Endodermal cell (in vitro differentiated cells): ENCODE results near the gene GPN1. TPM values are rescaled to one million over a fixed set of nuclear protein-coding genes. Genes with fewer than 3 reads are reported as not detected.

Experiments used
- DNase-seq: peaks from one replicate; pipeline ENCODE4 v3.0.0-alpha.2; 2017
- H3K27ac ChIP-seq: 2 replicates; pipeline ENCODE4 v1.5.1; 2013; ENCODE audit warnings: mild to moderate bottlenecking, low read depth, low read length, moderate library complexity
- H3K27me3 ChIP-seq: 2 replicates; pipeline ENCODE4 v1.6.1; 2013; ENCODE audit warnings: mild to moderate bottlenecking, low read length, moderate library complexity; ENCODE audit not compliant: insufficient read depth, control insufficient read depth, poor library complexity, severe bottlenecking
- H3K36me3 ChIP-seq: 2 replicates; pipeline ENCODE4 v1.7.0; 2013; ENCODE audit warnings: mild to moderate bottlenecking, low read length, moderate library complexity; ENCODE audit not compliant: control insufficient read depth, insufficient read depth
- H3K4me1 ChIP-seq: one replicate; pipeline ENCODE4 v1.7.0; 2013; ENCODE audit warnings: low read length; ENCODE audit not compliant: control insufficient read depth, insufficient read depth
- H3K4me3 ChIP-seq: 2 replicates; pipeline ENCODE4 v1.5.1; 2013; ENCODE audit warnings: mild to moderate bottlenecking, low read length, moderate library complexity
- H3K9ac ChIP-seq: 2 replicates; pipeline ENCODE4 v1.6.1; 2013; ENCODE audit warnings: mild to moderate bottlenecking, low read length, moderate library complexity; ENCODE audit not compliant: poor library complexity, severe bottlenecking; ENCODE audit errors: extremely low read depth
- H3K9me3 ChIP-seq: 2 replicates; pipeline ENCODE4 v1.6.1; 2013; ENCODE audit warnings: mild to moderate bottlenecking, low read length, moderate library complexity; ENCODE audit not compliant: control insufficient read depth
- H3K27ac Mint-ChIP-seq: 2 replicates; pipeline ENCODE4 v1.8.0; 2020; ENCODE audit warnings: mixed read lengths
- H3K27me3 Mint-ChIP-seq: 2 replicates; pipeline ENCODE4 v1.8.0; 2021; ENCODE audit warnings: mild to moderate bottlenecking, mixed read lengths; ENCODE audit not compliant: insufficient read depth
- H3K36me3 Mint-ChIP-seq: 2 replicates; pipeline ENCODE4 v1.8.0; 2020; ENCODE audit warnings: low read depth, mixed read lengths
- H3K4me1 Mint-ChIP-seq: 2 replicates; pipeline ENCODE4 v1.8.0; 2020; ENCODE audit warnings: mixed read lengths
- H3K4me3 Mint-ChIP-seq: 2 replicates; pipeline ENCODE4 v1.8.0; 2020; ENCODE audit warnings: mild to moderate bottlenecking, moderate library complexity, mixed read lengths
- H3K9me3 Mint-ChIP-seq: 2 replicates; pipeline ENCODE4 v1.8.0; 2020; ENCODE audit warnings: mild to moderate bottlenecking, mixed read lengths
- WGBS, 2 experiments: methylation state at CpG; one replicate each; pipeline versions ENCODE4 v1.1.5 to v1.1.7; 2013; ENCODE audit warnings: missing lambda C conversion rate in 2 of 2, mixed read lengths in 1 of 2; ENCODE audit not compliant: insufficient coverage in 1 of 2, insufficient read length in 1 of 2; 5-methylcytosine and 5-hydroxymethylcytosine counted together
- total RNA-seq, 2 donors: library from RNA; stranded (reverse); fragmentation: NEBNext Ultra II Directional in 1 of 2; extraction: Animal tissue kit (Norgen Biotek cat#: 25700) in 1 of 2; gene quantifications; 2 replicates in 1 of 2; 3 replicates in 1 of 2; pipeline ENCODE4 v1.2.1, GENCODE V29; 2021
- TF ChIP-seq, protein P1 (sequence below): fragments of 200-600 bp; sonication (generic); conservative IDR thresholded peaks from 2 replicates; pipeline ENCODE4 v1.5.0; 2021; ENCODE audit warnings: antibody characterized with exemption, mild to moderate bottlenecking

GPN1 gene
- total RNA-seq, 2 donors from 2014 or later, result 49.6 to 51.5 TPM

- Mint-ChIP-seq H3K4me1 (peaks cover 10% of the 10 kb centered on the region), H3K4me3 (no peak overlapping the region), H3K27me3 (no peaks in the 10 kb centered on the region), H3K27ac (peak overlapping the region; percentile 63), H3K36me3 (peaks cover 65% of the 10 kb centered on the region), H3K9me3 (no peaks in the 10 kb centered on the region)
- Histone ChIP-seq H3K27me3 (no peaks in the 10 kb centered on the region), H3K4me1 (peaks cover 4% of the 10 kb centered on the region), H3K9ac (no peak overlapping the region), H3K36me3 (peaks cover 86% of the 10 kb centered on the region), H3K27ac (no peak overlapping the region), H3K4me3 (no peak overlapping the region), H3K9me3 (no peaks in the 10 kb centered on the region)
- WGBS, 2 experiments, result 77 to 91% methylated on average over 6 to 7 of the region's 7 CpGs
- peak; percentile 52 for DNase-seq
- TF ChIP-seq, protein P1, sequence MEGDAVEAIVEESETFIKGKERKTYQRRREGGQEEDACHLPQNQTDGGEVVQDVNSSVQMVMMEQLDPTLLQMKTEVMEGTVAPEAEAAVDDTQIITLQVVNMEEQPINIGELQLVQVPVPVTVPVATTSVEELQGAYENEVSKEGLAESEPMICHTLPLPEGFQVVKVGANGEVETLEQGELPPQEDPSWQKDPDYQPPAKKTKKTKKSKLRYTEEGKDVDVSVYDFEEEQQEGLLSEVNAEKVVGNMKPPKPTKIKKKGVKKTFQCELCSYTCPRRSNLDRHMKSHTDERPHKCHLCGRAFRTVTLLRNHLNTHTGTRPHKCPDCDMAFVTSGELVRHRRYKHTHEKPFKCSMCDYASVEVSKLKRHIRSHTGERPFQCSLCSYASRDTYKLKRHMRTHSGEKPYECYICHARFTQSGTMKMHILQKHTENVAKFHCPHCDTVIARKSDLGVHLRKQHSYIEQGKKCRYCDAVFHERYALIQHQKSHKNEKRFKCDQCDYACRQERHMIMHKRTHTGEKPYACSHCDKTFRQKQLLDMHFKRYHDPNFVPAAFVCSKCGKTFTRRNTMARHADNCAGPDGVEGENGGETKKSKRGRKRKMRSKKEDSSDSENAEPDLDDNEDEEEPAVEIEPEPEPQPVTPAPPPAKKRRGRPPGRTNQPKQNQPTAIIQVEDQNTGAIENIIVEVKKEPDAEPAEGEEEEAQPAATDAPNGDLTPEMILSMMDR, result peak; percentile 33
Measured at GRCh38 chr2:27655155-27655951, 26.5 kb downstream of the GPN1 start.

- Histone ChIP-seq H3K27me3 (no peaks in the 10 kb centered on the region), H3K36me3 (peaks cover 55% of the 10 kb centered on the region), H3K9me3 (no peaks in the 10 kb centered on the region), H3K27ac (no peak overlapping the region), H3K4me1 (no peaks in the 10 kb centered on the region), H3K4me3 (peak overlapping the region; percentile 87), H3K9ac (no peak overlapping the region)
- TF ChIP-seq, protein P1, result no peak
- no peak for DNase-seq
- Mint-ChIP-seq H3K27me3 (no peaks in the 10 kb centered on the region), H3K9me3 (no peaks in the 10 kb centered on the region), H3K4me1 (peaks cover 15% of the 10 kb centered on the region), H3K27ac (no peak overlapping the region), H3K4me3 (no peak overlapping the region), H3K36me3 (peaks cover 44% of the 10 kb centered on the region)
- 92 to 100% methylated on average over 1 of the region's 1 CpG for WGBS, 2 experiments
Measured at GRCh38 chr2:27661371-27661770, 32.5 kb downstream of the GPN1 start.

GRCh38 chr2:27663285-27664153 is 34.7 kb downstream of the GPN1 start, which contains the start of the genes SLC4A1AP and SUPT7L:
Gene SLC4A1AP, plus strand, starts transcription at chr2:27663889. Its CDS starts 26 bp downstream, at chr2:27663915.
Gene SUPT7L, minus strand, starts transcription at chr2:27663614. Its CDS starts 1,422 bp downstream, at chr2:27662192.
- WGBS, 2 experiments, result 0% methylated on average over 41 to 56 of the region's 56 CpGs
- Histone ChIP-seq H3K4me1 (no peaks in the 10 kb centered on the region), H3K27me3 (no peaks in the 10 kb centered on the region), H3K27ac (peak within 1 kb of the TSS; percentile 69), H3K4me3 (peak within 1 kb of the TSS; percentile 87), H3K9me3 (no peaks in the 10 kb centered on the region), H3K9ac (peak within 1 kb of the TSS; percentile 58), H3K36me3 (peaks cover 46% of the 10 kb centered on the region)
- H3K4me1 Mint-ChIP-seq, result peaks cover 15% of the 10 kb centered on the region
- H3K36me3 Mint-ChIP-seq, result peaks cover 44% of the 10 kb centered on the region
- TF ChIP-seq, protein P1, result peak; percentile 18
- no peaks in the 10 kb centered on the region for H3K27me3 Mint-ChIP-seq
- H3K4me3 Mint-ChIP-seq, result peak within 1 kb of the TSS; percentile 98
- peak within 1 kb of the TSS; percentile 100 for H3K27ac Mint-ChIP-seq
- DNase-seq, result peak; percentile 89
- H3K9me3 Mint-ChIP-seq, result no peaks in the 10 kb centered on the region
